ENCODE data around the gene F2RL2.

The F2RL2 gene

DNA sequence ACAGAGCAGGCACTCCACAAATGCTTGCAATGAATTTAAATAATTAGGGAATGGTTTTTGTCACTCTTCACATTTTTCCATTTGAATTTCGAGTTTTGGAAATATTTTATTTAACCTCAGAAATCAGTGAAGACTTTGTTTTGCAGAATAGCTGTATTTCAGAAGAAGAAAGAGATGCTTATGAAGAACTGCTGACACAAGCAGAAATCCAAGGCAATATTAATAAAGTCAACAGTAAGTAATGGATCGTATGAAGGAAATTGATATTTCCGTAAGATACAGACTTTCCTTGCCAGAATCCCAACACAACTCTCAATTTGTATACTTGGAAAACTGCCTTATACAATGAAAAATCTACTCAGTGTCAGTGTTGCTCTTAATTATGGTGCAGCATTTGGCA lies 30.5 kb downstream of the F2RL2 start:
- H3K4me1 ChIP-seq (ENCODE audit: control insufficient read depth in 2 of 2, insufficient read depth in 2 of 2, low read length in 2 of 2): no peaks in the 10 kb centered on the region
- no peaks in the 10 kb centered on the region for H3K27me3 ChIP-seq (ENCODE audit: control insufficient read depth in 2 of 2, insufficient read depth in 2 of 2, low read length in 2 of 2)
- no peak overlapping the region for H3K4me3 ChIP-seq (ENCODE audit: low read length in 2 of 2)
- H3K27ac ChIP-seq (ENCODE audit: low read depth in 2 of 2, low read length in 2 of 2): no peak overlapping the region
- H3K9ac ChIP-seq (ENCODE audit: low read depth in 1 of 2, low read length in 2 of 2): no peak overlapping the region
- peaks cover 25 to 29% of the 10 kb centered on the region in 2 donors for H3K36me3 ChIP-seq (ENCODE audit: control insufficient read depth in 2 of 2, insufficient read depth in 2 of 2, low read length in 2 of 2)
- H3K9me3 ChIP-seq (ENCODE audit: control insufficient read depth in 2 of 2, low read length in 2 of 2): no peaks in the 10 kb centered on the region

DNA sequence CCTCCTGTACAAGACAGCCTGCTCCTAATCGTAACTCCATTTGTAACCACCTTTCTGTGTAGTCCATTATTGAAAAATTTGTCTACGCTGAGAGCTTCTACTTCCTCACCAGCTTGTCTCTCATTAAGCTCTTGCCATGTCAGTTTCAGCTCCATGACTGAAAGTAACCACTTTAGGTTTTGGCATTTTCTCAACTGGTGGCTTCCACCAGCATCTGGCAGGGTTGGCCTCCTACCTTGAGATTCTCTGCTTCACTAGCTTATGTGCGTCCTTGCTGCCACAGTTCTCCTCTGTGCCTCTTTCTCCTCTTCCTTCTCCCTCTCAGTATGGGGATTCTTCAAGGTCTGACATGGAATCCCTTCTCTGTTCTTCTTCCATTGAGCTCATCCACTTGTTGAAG lies 31.8 kb downstream of the F2RL2 start:
- H3K9me3 ChIP-seq (ENCODE audit: control insufficient read depth in 2 of 2, low read length in 2 of 2): no peaks in the 10 kb centered on the region
- H3K9ac ChIP-seq (ENCODE audit: low read depth in 1 of 2, low read length in 2 of 2): no peak overlapping the region
- H3K4me1 ChIP-seq (ENCODE audit: control insufficient read depth in 2 of 2, insufficient read depth in 2 of 2, low read length in 2 of 2): peaks cover 0 to 3% of the 10 kb centered on the region in 2 donors
- peaks cover 20% of the 10 kb centered on the region in 2 donors for H3K36me3 ChIP-seq (ENCODE audit: control insufficient read depth in 2 of 2, insufficient read depth in 2 of 2, low read length in 2 of 2)
- H3K27me3 ChIP-seq (ENCODE audit: control insufficient read depth in 2 of 2, insufficient read depth in 2 of 2, low read length in 2 of 2): no peaks in the 10 kb centered on the region
- no peak overlapping the region for H3K4me3 ChIP-seq (ENCODE audit: low read length in 2 of 2)
- no peak overlapping the region for H3K27ac ChIP-seq (ENCODE audit: low read depth in 2 of 2, low read length in 2 of 2)

GRCh38 chr5:76590027-76590426 lies 33.2 kb downstream of the F2RL2 start:
- H3K27me3 ChIP-seq (ENCODE audit: control insufficient read depth in 2 of 2, insufficient read depth in 2 of 2, low read length in 2 of 2): no peaks in the 10 kb centered on the region

DNA sequence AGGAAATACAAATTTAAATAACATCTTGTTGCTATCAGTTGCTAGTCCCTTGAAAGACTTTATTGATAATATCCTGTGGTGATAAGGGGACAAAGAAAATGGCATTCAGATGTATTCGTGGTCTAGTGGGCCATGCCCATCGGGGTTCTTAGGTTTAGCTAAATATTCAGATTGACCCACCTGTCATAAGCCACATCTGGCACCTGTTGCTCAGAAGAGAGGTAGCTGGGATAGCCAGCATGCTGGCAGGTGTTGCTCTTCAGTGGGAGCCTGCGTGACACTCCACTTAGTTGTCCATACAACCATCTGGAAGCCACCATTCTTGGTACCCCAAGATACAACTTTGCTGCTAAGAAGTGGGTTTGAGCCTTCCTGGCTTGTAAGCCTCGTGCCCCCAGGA lies 36.7 kb downstream of the F2RL2 start:
- peaks cover 6 to 10% of the 10 kb centered on the region in 2 donors for H3K4me1 ChIP-seq (ENCODE audit: control insufficient read depth in 2 of 2, insufficient read depth in 2 of 2, low read length in 2 of 2)
- H3K9me3 ChIP-seq (ENCODE audit: control insufficient read depth in 2 of 2, low read length in 2 of 2): no peaks in the 10 kb centered on the region
- no peak overlapping the region for H3K27ac ChIP-seq (ENCODE audit: low read depth in 2 of 2, low read length in 2 of 2)
- H3K27me3 ChIP-seq (ENCODE audit: control insufficient read depth in 2 of 2, insufficient read depth in 2 of 2, low read length in 2 of 2): no peaks in the 10 kb centered on the region
- H3K9ac ChIP-seq (ENCODE audit: low read depth in 1 of 2, low read length in 2 of 2): no peak overlapping the region
- peaks cover 10 to 13% of the 10 kb centered on the region in 2 donors for H3K36me3 ChIP-seq (ENCODE audit: control insufficient read depth in 2 of 2, insufficient read depth in 2 of 2, low read length in 2 of 2)
- H3K4me3 ChIP-seq (ENCODE audit: low read length in 2 of 2): no peak overlapping the region

More at GRCh38 chr5:76590027-76590426, 33.2 kb downstream of the F2RL2 start:
- H3K9ac ChIP-seq (ENCODE audit: low read depth in 1 of 2, low read length in 2 of 2): no peak overlapping the region
- H3K4me3 ChIP-seq (ENCODE audit: low read length in 2 of 2): no peak overlapping the region
- H3K36me3 ChIP-seq (ENCODE audit: control insufficient read depth in 2 of 2, insufficient read depth in 2 of 2, low read length in 2 of 2): peaks cover 18 to 20% of the 10 kb centered on the region in 2 donors
- no peak overlapping the region for H3K27ac ChIP-seq (ENCODE audit: low read depth in 2 of 2, low read length in 2 of 2)
- peaks cover 0 to 3% of the 10 kb centered on the region in 2 donors for H3K4me1 ChIP-seq (ENCODE audit: control insufficient read depth in 2 of 2, insufficient read depth in 2 of 2, low read length in 2 of 2)
- no peaks in the 10 kb centered on the region for H3K9me3 ChIP-seq (ENCODE audit: control insufficient read depth in 2 of 2, low read length in 2 of 2)

DNA sequence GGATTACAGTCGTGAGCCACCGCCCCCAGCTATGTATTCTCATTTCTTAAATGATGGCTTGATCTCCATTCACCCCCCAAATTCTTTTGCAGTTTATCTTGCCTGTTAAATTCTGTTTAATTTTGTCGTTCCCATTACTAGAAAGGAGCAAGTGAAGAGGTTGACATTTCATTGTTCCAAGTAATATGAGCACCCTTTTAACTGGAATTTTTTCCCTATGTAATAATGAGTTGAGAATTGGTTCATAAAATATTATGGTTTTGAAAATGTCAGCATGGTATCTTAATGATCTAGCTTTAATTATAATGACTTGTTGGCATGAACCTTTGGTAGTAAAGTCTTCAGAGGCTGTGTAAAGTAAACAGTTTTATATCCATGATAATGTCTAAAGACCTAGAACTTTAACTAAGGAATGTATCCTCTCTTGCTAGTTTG lies 37.4 kb downstream of the F2RL2 start:
- Histone ChIP-seq H3K4me1 (ENCODE audit: control insufficient read depth in 2 of 2, insufficient read depth in 2 of 2, low read length in 2 of 2) (peaks cover 9 to 16% of the 10 kb centered on the region in 2 donors), H3K9me3 (ENCODE audit: control insufficient read depth in 2 of 2, low read length in 2 of 2) (no peaks in the 10 kb centered on the region), H3K36me3 (ENCODE audit: control insufficient read depth in 2 of 2, insufficient read depth in 2 of 2, low read length in 2 of 2) (peaks cover 3 to 8% of the 10 kb centered on the region in 2 donors), H3K27me3 (ENCODE audit: control insufficient read depth in 2 of 2, insufficient read depth in 2 of 2, low read length in 2 of 2) (no peaks in the 10 kb centered on the region), H3K9ac (ENCODE audit: low read depth in 1 of 2, low read length in 2 of 2) (no peak overlapping the region), H3K27ac (ENCODE audit: low read depth in 2 of 2, low read length in 2 of 2) (no peak overlapping the region), H3K4me3 (ENCODE audit: low read length in 2 of 2) (no peak overlapping the region)

- Histone ChIP-seq H3K36me3 (ENCODE audit: control insufficient read depth in 2 of 2, insufficient read depth in 2 of 2, low read length in 2 of 2) (no peaks in the 10 kb centered on the region), H3K4me3 (ENCODE audit: low read length in 2 of 2) (no peak overlapping the region), H3K27ac (ENCODE audit: low read depth in 2 of 2, low read length in 2 of 2) (peak overlapping the region in 1 of 2 donors; percentile 62), H3K4me1 (ENCODE audit: control insufficient read depth in 2 of 2, insufficient read depth in 2 of 2, low read length in 2 of 2) (peaks cover 11 to 18% of the 10 kb centered on the region in 2 donors), H3K9ac (ENCODE audit: low read depth in 1 of 2, low read length in 2 of 2) (no peak overlapping the region), H3K27me3 (ENCODE audit: control insufficient read depth in 2 of 2, insufficient read depth in 2 of 2, low read length in 2 of 2) (no peaks in the 10 kb centered on the region), H3K9me3 (ENCODE audit: control insufficient read depth in 2 of 2, low read length in 2 of 2) (no peaks in the 10 kb centered on the region)
Measured at GRCh38 chr5:76583163-76584047, 39.8 kb downstream of the F2RL2 start.

DNA sequence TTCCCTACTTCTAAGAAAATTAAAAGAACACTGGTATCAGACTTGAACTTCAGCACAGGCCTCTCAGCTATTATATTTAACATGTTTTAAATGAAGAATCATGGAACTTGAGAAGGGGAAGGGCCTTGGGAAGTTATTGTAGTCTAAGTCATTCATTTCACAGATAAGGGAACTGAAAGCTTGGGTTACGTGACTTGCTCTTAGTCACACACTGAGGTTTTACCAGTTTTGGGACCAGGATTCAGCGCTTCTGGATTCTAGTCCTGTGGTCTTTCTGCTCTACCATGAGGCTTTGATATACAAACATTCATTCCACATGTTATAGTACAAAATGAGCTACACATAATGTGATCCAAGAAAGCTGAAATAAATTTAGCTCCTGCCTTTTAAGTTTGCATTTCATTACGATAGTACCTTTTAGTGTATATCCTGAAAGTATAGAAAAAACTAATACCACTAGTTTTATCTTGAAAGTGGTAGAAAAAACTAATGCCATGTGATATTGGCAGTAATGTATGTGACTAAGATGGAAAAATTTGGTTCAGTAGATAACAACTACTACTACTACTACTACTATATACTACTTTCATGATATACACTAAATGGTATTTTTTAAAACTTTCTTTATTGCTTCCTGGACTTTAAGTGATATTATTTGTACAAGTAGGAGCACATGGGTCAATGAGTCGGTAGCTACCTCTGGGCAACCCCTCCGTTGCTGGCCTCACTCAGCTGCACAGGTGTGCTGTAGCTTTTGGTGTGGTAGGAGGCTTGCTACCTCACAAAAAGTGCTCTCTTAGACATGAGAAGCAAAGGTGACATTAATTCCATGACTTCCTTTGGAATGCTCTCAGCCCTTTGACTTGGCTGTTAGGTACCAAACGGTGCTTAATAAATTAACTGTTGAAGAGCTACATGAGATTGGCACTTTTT lies 40.7 kb downstream of the F2RL2 start:
- H3K27ac ChIP-seq (ENCODE audit: low read depth in 2 of 2, low read length in 2 of 2): peak overlapping the region in 1 of 2 donors; percentile 62
- no peak overlapping the region for H3K9ac ChIP-seq (ENCODE audit: low read depth in 1 of 2, low read length in 2 of 2)
- H3K4me3 ChIP-seq (ENCODE audit: low read length in 2 of 2): no peak overlapping the region
- no peaks in the 10 kb centered on the region for H3K9me3 ChIP-seq (ENCODE audit: control insufficient read depth in 2 of 2, low read length in 2 of 2)
- peaks cover 11 to 18% of the 10 kb centered on the region in 2 donors for H3K4me1 ChIP-seq (ENCODE audit: control insufficient read depth in 2 of 2, insufficient read depth in 2 of 2, low read length in 2 of 2)
- no peaks in the 10 kb centered on the region for H3K27me3 ChIP-seq (ENCODE audit: control insufficient read depth in 2 of 2, insufficient read depth in 2 of 2, low read length in 2 of 2)
- no peaks in the 10 kb centered on the region for H3K36me3 ChIP-seq (ENCODE audit: control insufficient read depth in 2 of 2, insufficient read depth in 2 of 2, low read length in 2 of 2)

DNA sequence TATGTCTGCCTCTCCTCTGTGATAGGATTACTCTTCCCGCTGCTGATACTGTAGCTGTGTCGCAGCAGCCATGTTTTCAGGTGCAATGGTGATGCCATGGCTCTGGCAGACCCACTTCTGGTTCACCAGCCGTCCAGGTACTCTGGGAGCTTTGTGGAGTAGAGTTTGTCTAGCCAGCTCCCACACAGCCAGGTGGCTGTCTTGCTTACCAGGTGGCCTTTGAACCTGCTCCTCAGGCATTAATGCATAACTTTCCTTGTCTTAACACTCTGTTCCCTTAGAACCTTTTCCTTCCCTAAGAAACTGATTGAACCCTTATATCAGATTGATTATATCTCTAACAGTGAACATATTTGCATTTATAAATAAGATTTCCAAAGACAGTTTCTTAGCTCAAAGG lies 42.2 kb downstream of the F2RL2 start:
- no peak overlapping the region for H3K9ac ChIP-seq (ENCODE audit: low read depth in 1 of 2, low read length in 2 of 2)
- H3K4me3 ChIP-seq (ENCODE audit: low read length in 2 of 2): no peak overlapping the region
- H3K27ac ChIP-seq (ENCODE audit: low read depth in 2 of 2, low read length in 2 of 2): no peak overlapping the region
- H3K36me3 ChIP-seq (ENCODE audit: control insufficient read depth in 2 of 2, insufficient read depth in 2 of 2, low read length in 2 of 2): no peaks in the 10 kb centered on the region
- H3K27me3 ChIP-seq (ENCODE audit: control insufficient read depth in 2 of 2, insufficient read depth in 2 of 2, low read length in 2 of 2): no peaks in the 10 kb centered on the region
- no peaks in the 10 kb centered on the region for H3K9me3 ChIP-seq (ENCODE audit: control insufficient read depth in 2 of 2, low read length in 2 of 2)
- H3K4me1 ChIP-seq (ENCODE audit: control insufficient read depth in 2 of 2, insufficient read depth in 2 of 2, low read length in 2 of 2): peaks cover 11 to 15% of the 10 kb centered on the region in 2 donors

DNA sequence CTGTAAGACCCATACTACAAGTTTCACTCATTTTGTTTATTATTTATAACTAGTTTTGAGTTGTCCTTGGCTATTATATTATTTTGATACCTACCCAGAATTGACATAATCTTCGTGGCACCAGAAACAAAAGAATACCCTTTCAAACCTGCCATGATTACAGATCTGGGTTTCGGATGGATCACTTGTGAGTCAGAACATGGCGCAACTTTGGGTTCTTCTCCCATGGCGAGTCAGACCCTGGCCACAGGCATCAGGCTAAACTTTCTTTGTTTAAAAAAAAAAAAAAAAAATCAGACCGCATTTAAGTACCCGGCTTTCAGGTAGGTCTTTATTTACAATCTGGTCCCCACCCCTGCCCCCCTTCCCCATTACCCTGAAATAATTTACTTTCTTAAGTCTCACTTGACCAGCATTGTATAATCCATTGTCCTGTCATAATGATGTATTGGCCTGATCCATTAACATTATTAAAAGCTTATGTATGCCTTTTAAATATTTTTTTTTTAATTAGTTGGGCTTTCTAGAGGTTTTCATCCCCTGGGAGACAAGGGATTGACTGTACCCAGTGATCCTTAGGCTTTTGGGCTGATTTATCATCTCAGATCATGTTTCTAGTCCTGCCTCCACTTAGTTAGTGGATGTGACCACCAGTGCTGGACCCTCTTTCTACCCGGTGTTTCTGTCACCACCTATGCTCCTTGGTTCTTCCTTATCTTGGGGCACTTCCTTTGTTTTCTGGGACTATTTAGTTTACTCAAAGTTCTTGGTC lies 43.9 kb downstream of the F2RL2 start:
- no peak overlapping the region for H3K4me3 ChIP-seq (ENCODE audit: low read length in 2 of 2)
- no peak overlapping the region for H3K27ac ChIP-seq (ENCODE audit: low read depth in 2 of 2, low read length in 2 of 2)
- no peaks in the 10 kb centered on the region for H3K9me3 ChIP-seq (ENCODE audit: control insufficient read depth in 2 of 2, low read length in 2 of 2)
- no peaks in the 10 kb centered on the region for H3K27me3 ChIP-seq (ENCODE audit: control insufficient read depth in 2 of 2, insufficient read depth in 2 of 2, low read length in 2 of 2)
- H3K4me1 ChIP-seq (ENCODE audit: control insufficient read depth in 2 of 2, insufficient read depth in 2 of 2, low read length in 2 of 2): peaks cover 11 to 15% of the 10 kb centered on the region in 2 donors
- peaks cover 0 to 3% of the 10 kb centered on the region in 2 donors for H3K36me3 ChIP-seq (ENCODE audit: control insufficient read depth in 2 of 2, insufficient read depth in 2 of 2, low read length in 2 of 2)
- no peak overlapping the region for H3K9ac ChIP-seq (ENCODE audit: low read depth in 1 of 2, low read length in 2 of 2)
